GM12878 (cell line): ENCODE measurements around the gene FBRSL1. TPM values are rescaled to one million over a fixed set of nuclear protein-coding genes. Genes with fewer than 3 reads are reported as not detected.

Experiments
- ATAC-seq: fragments of 200-7000 bp; cut with Tn5 transposase; 3 replicates; pipeline ENCODE4 v1.9.1; 2020; ENCODE audit warnings: mild to moderate bottlenecking, moderate library complexity
- BruUV-seq: library from RNA; stranded (reverse); fragments of 400-500 nt; replicated peaks from 2 replicates; lab custom pipeline; 2021; lab: Mats Ljungman, UMichigan
- CTCF ChIA-PET: fragments of 300-600 bp; sonication (Branson Sonifier 250); formaldehyde crosslinking; extraction: SDS; loops from one replicate; lab custom pipeline; 2021; ENCODE audit warnings: inconsistent platforms; lab: Yijun Ruan, JAX
- POLR2A ChIA-PET: fragments of 350-600 bp; formaldehyde crosslinking; extraction: SDS; loops from one replicate; lab custom pipeline; 2021; ENCODE audit warnings: inconsistent platforms; lab: Charles Lee
- RAD21 ChIA-PET: fragments of 300-600 bp; sonication (Branson Sonifier 250); formaldehyde crosslinking; loops from one replicate; lab custom pipeline; 2023; ENCODE audit warnings: antibody characterized with exemption; ENCODE audit not compliant: unreplicated experiment; lab: Charles Lee
- SMC1A ChIA-PET: fragments of 300-600 bp; sonication (Branson Sonifier 250); formaldehyde crosslinking; loops from one replicate; lab custom pipeline; 2023; ENCODE audit not compliant: unreplicated experiment, uncharacterized antibody; lab: Charles Lee
- DNase-seq: peaks from one replicate; pipeline ENCODE4 v3.0.0-alpha.2; 2011; ENCODE audit warnings: low read depth, low spot score
- FAIRE-seq: peaks from 3 replicates; lab custom pipeline; 2011; peaks lifted over from hg19 to GRCh38; lab: Jason Lieb, UNC
- H2AFZ ChIP-seq: 2 replicates; pipeline ENCODE4 v1.6.0; 2011; ENCODE audit warnings: low read depth, low read length, control low read depth; ENCODE audit not compliant: control insufficient read depth
- H3K27ac ChIP-seq: 2 replicates; pipeline ENCODE4 v1.5.1; 2011; ENCODE audit warnings: control low read depth; ENCODE audit not compliant: control insufficient read depth, insufficient read depth
- H3K27me3 ChIP-seq, 2 experiments: replicated peaks in 1 of 2; 2 replicates each; pipeline versions ENCODE4 v1.6.0 to v1.6.1; 2011; ENCODE audit warnings: low read length in 1 of 2; ENCODE audit not compliant: control insufficient read depth in 2 of 2, insufficient read depth in 2 of 2
- H3K36me3 ChIP-seq, 2 experiments: 2 replicates each; pipeline ENCODE4 v1.5.1; 2011; ENCODE audit warnings: low read length in 1 of 2; ENCODE audit not compliant: control insufficient read depth in 2 of 2, insufficient read depth in 2 of 2
- H3K4me1 ChIP-seq: 2 replicates; pipeline ENCODE4 v1.6.1; 2011; ENCODE audit warnings: mild to moderate bottlenecking, low read length, moderate library complexity, mixed read lengths; ENCODE audit not compliant: control insufficient read depth, insufficient read depth
- H3K4me2 ChIP-seq: 2 replicates; pipeline ENCODE4 v1.6.0; 2011; ENCODE audit warnings: control low read depth; ENCODE audit not compliant: control insufficient read depth, insufficient read depth
- H3K4me3 ChIP-seq: fragments of 200-600 bp; sonication (generic); 2 replicates; pipeline ENCODE4 v1.5.1; 2016
- H3K79me2 ChIP-seq: 2 replicates; pipeline ENCODE4 v1.6.0; 2011; ENCODE audit warnings: low read length; ENCODE audit not compliant: control insufficient read depth, insufficient read depth
- H3K9ac ChIP-seq: 2 replicates; pipeline ENCODE4 v1.8.0; 2011; ENCODE audit warnings: low read length, control low read depth, mixed read lengths; ENCODE audit not compliant: control insufficient read depth, insufficient read depth
- H3K9me3 ChIP-seq: replicated peaks from 3 replicates; pipeline ENCODE4 v1.5.1; 2011; ENCODE audit warnings: mild to moderate bottlenecking, low read length; ENCODE audit not compliant: control insufficient read depth, insufficient read depth
- H4K20me1 ChIP-seq: 2 replicates; pipeline ENCODE4 v1.6.0; 2011; ENCODE audit not compliant: control insufficient read depth, insufficient read depth
- BHLHE40 ChIP-seq, 2 experiments: fragments of 450-650 bp in 1 of 2; IDR thresholded peaks; 2 replicates each; pipeline ENCODE4 v1.6.1; 2011 to 2017; ENCODE audit warnings: low read depth in 2 of 2, borderline replicate concordance in 1 of 2, improper control_type of control experiment in 1 of 2, low read length in 1 of 2, mild to moderate bottlenecking in 1 of 2
- CHD4 ChIP-seq: fragments of 200-600 bp; sonication (generic); IDR thresholded peaks from 2 replicates; pipeline ENCODE4 v1.6.1; 2016; ENCODE audit warnings: mild to moderate bottlenecking
- ESRRA ChIP-seq: IDR thresholded peaks from 2 replicates; pipeline ENCODE4 v1.6.1; 2012; ENCODE audit warnings: mild to moderate bottlenecking, low read length, improper control_type of control experiment
- IKZF2 ChIP-seq, 2 experiments: fragments of 450-650 bp; IDR thresholded peaks; 2 replicates each; pipeline ENCODE4 v1.6.1; 2017; ENCODE audit warnings: mild to moderate bottlenecking in 2 of 2, moderate library complexity in 2 of 2
- MXI1 ChIP-seq: fragments of 150-350 bp; IDR thresholded peaks from 2 replicates; pipeline ENCODE4 v1.6.1; 2011; ENCODE audit warnings: low read depth, mild to moderate bottlenecking, inconsistent platforms, low read length, improper control_type of control experiment
- PML ChIP-seq: IDR thresholded peaks from 2 replicates; pipeline ENCODE4 v1.6.1; 2012; ENCODE audit warnings: low read length, inconsistent platforms
- RAD51 ChIP-seq: fragments of 450-650 bp; IDR thresholded peaks from 2 replicates; pipeline ENCODE4 v1.6.1; 2016; ENCODE audit warnings: moderate library complexity, mild to moderate bottlenecking, inconsistent platforms
- SMAD1 ChIP-seq: fragments of 450-650 bp; IDR thresholded peaks from 2 replicates; pipeline ENCODE4 v1.6.1; 2018; ENCODE audit warnings: mild to moderate bottlenecking, low read depth; ENCODE audit not compliant: partially characterized antibody
- SMC3 ChIP-seq: IDR thresholded peaks from 2 replicates; pipeline ENCODE4 v1.6.1; 2011; ENCODE audit warnings: low read length, improper control_type of control experiment, borderline replicate concordance
- SREBF2 ChIP-seq: IDR thresholded peaks from 2 replicates; pipeline ENCODE4 v1.6.1; 2012; ENCODE audit warnings: mild to moderate bottlenecking, low read length
- ZNF384 ChIP-seq: IDR thresholded peaks from 2 replicates; pipeline ENCODE4 v1.6.1; 2012; ENCODE audit warnings: low read depth, mild to moderate bottlenecking, low read length, improper control_type of control experiment, borderline replicate concordance
- ZZZ3 ChIP-seq: IDR thresholded peaks from 2 replicates; pipeline ENCODE4 v1.6.1; 2011; ENCODE audit warnings: low read depth; ENCODE audit not compliant: control insufficient read depth, insufficient read length
- WGBS: methylation state at CpG from one replicate; pipeline ENCODE4 v1.1.6; 2016; ENCODE audit warnings: low lambda C conversion rate; ENCODE audit not compliant: insufficient replicate concordance, insufficient coverage; ENCODE audit errors: missing lambda C conversion rate; 5-methylcytosine and 5-hydroxymethylcytosine counted together
- in situ Hi-C: fragments of 300-500 bp; cut with MboI; formaldehyde crosslinking; loops from 9 replicates; pipeline ENCODE4 v1.14.3; 2018; ENCODE audit warnings: mixed read lengths
- intact Hi-C: fragments of 100-400 bp; cut with micrococcal nuclease; formaldehyde crosslinking; loops from one replicate; pipeline ENCODE4 v1.14.2; 2022; ENCODE audit not compliant: unreplicated experiment
- polyA plus RNA-seq, 11 experiments: library from polyadenylated mRNA; depleted of rRNA in 4 of 11; unstranded in 6 of 11; stranded (reverse) in 5 of 11; fragments of >200 nt; fragmentation: Nextera tagmentation in 4 of 11; fragmentation: Illumina TruSeq in 1 of 11; extraction: Ambion mirVana in 4 of 11; extraction: Trizol in 1 of 11; gene quantifications; 1 replicate in 1 of 11; 2 replicates in 10 of 11; pipeline versions ENCODE4 v1.2.1 to v1.2.3, GENCODE V29; 2011 to 2016; ENCODE audit warnings: inconsistent platforms in 2 of 11, missing spikeins in 2 of 11, low read depth in 1 of 11
- total RNA-seq, 4 experiments: library from RNA; depleted of rRNA in 3 of 4; stranded (reverse); fragments of >200 nt in 3 of 4; fragmentation: Illumina TruSeq in 1 of 4; extraction: Trizol in 1 of 4; gene quantifications; 2 replicates each; pipeline versions ENCODE4 v1.2.1 to v1.2.3, GENCODE V29; 2013 to 2021
- TF ChIP-seq, protein P1 (sequence below): IDR thresholded peaks from 2 replicates; pipeline ENCODE4 v1.6.1; 2012; ENCODE audit warnings: improper control_type of control experiment, low read depth, low read length; ENCODE audit not compliant: insufficient replicate concordance
- TF ChIP-seq, protein P2 (sequence below), 3 experiments: IDR thresholded peaks in 2 of 3; conservative IDR thresholded peaks in 1 of 3; 2 replicates each; pipeline ENCODE4 v1.5.1; 2011; ENCODE audit warnings: low read depth in 3 of 3, low read length in 3 of 3, mild to moderate bottlenecking in 3 of 3, control low read depth in 2 of 3, moderate library complexity in 2 of 3, inconsistent platforms in 1 of 3, mixed read lengths in 1 of 3; ENCODE audit not compliant: control insufficient read depth in 2 of 3, insufficient read depth in 1 of 3; ENCODE audit errors: extremely low read depth in 1 of 3

FBRSL1 gene
- total and polyA plus RNA-seq, 10 of the 15 experiments (the other 5 are each of a cell fraction or from before 2014, with no cell fraction given): 0.19 to 55.1 (median 4.1) TPM

DNA sequence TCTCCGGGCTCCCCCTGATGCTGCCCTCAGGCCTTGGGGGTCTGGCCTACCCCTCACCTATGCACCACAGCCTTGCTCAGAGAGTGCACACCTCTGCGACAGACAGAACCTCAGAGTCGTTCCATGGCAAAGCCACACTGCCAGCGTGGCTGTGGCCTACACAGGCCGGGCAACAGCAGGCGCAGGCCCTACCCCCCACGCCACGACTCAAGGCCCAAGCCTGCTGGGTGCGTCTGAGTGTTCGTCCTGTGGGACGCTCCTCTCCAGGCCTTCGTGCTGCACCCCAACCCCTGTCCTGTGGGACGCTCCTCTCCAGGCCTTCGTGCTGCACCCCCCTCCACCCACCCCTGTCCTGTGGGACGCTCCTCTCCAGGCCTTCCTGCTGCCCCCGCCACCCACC is 66.3 kb downstream of the FBRSL1 start:
- H2AFZ ChIP-seq: no peak overlapping the region
- H3K4me2 ChIP-seq: no peak overlapping the region
- DNase-seq (no peak), ATAC-seq (no peak)
- WGBS: 77% methylated on average over 11 of the region's 16 CpGs
- intact Hi-C loops: no loop called here
- TF ChIP-seq SMAD1 (no peak), BHLHE40 (IDR thresholded peaks at IDR 0.05; ENCODE audit: borderline replicate concordance in 1 of 2, low read depth in 2 of 2, low read length in 1 of 2) (no peak), RAD51 (no peak), IKZF2 (IDR thresholded peaks at IDR 0.05) (no peak), SMC3 (no peak), MXI1 (no peak), PML (no peak), ZZZ3 (no peak), ESRRA (no peak), ZNF384 (no peak), SREBF2 (no peak), CHD4 (no peak)
- TF ChIP-seq, protein P1, sequence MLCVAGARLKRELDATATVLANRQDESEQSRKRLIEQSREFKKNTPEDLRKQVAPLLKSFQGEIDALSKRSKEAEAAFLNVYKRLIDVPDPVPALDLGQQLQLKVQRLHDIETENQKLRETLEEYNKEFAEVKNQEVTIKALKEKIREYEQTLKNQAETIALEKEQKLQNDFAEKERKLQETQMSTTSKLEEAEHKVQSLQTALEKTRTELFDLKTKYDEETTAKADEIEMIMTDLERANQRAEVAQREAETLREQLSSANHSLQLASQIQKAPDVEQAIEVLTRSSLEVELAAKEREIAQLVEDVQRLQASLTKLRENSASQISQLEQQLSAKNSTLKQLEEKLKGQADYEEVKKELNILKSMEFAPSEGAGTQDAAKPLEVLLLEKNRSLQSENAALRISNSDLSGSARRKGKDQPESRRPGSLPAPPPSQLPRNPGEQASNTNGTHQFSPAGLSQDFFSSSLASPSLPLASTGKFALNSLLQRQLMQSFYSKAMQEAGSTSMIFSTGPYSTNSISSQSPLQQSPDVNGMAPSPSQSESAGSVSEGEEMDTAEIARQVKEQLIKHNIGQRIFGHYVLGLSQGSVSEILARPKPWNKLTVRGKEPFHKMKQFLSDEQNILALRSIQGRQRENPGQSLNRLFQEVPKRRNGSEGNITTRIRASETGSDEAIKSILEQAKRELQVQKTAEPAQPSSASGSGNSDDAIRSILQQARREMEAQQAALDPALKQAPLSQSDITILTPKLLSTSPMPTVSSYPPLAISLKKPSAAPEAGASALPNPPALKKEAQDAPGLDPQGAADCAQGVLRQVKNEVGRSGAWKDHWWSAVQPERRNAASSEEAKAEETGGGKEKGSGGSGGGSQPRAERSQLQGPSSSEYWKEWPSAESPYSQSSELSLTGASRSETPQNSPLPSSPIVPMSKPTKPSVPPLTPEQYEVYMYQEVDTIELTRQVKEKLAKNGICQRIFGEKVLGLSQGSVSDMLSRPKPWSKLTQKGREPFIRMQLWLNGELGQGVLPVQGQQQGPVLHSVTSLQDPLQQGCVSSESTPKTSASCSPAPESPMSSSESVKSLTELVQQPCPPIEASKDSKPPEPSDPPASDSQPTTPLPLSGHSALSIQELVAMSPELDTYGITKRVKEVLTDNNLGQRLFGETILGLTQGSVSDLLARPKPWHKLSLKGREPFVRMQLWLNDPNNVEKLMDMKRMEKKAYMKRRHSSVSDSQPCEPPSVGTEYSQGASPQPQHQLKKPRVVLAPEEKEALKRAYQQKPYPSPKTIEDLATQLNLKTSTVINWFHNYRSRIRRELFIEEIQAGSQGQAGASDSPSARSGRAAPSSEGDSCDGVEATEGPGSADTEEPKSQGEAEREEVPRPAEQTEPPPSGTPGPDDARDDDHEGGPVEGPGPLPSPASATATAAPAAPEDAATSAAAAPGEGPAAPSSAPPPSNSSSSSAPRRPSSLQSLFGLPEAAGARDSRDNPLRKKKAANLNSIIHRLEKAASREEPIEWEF: no peak
- TF ChIP-seq, protein P2, sequence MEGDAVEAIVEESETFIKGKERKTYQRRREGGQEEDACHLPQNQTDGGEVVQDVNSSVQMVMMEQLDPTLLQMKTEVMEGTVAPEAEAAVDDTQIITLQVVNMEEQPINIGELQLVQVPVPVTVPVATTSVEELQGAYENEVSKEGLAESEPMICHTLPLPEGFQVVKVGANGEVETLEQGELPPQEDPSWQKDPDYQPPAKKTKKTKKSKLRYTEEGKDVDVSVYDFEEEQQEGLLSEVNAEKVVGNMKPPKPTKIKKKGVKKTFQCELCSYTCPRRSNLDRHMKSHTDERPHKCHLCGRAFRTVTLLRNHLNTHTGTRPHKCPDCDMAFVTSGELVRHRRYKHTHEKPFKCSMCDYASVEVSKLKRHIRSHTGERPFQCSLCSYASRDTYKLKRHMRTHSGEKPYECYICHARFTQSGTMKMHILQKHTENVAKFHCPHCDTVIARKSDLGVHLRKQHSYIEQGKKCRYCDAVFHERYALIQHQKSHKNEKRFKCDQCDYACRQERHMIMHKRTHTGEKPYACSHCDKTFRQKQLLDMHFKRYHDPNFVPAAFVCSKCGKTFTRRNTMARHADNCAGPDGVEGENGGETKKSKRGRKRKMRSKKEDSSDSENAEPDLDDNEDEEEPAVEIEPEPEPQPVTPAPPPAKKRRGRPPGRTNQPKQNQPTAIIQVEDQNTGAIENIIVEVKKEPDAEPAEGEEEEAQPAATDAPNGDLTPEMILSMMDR (IDR thresholded peaks at IDR 0.05 in 2 of 3, conservative IDR thresholded peaks at IDR 0.05 in 1 of 3; ENCODE audit: control insufficient read depth in 2 of 3, extremely low read depth in 1 of 3, insufficient read depth in 1 of 3, low read depth in 3 of 3, low read length in 3 of 3): no peak
- TF ChIP-seq, all 136 proteins: peak for 0
- FAIRE-seq: no peak
- H3K79me2 ChIP-seq: no peaks in the 10 kb centered on the region
- no peaks in the 10 kb centered on the region for H4K20me1 ChIP-seq
- POLR2A ChIA-PET: no interaction called here
- in situ Hi-C loops: loop anchor here (5.0 kb wide), 1 partner anchor 139 kb away; no protein-coding TSS in a partner anchor
- no peak overlapping the region for H3K27ac ChIP-seq
- H3K36me3 ChIP-seq: no peaks in the 10 kb centered on the region
- RAD21 ChIA-PET: no interaction called here
- CTCF ChIA-PET: no interaction called here
- H3K27me3 ChIP-seq: no peaks in the 10 kb centered on the region; a peak in 1 of 4 replicates
- H3K4me3 ChIP-seq: no peak overlapping the region
- SMC1A ChIA-PET: no interaction called here
- H3K4me1 ChIP-seq: peaks cover 6% of the 10 kb centered on the region; the same call in 1 of the 2 replicates
- BruUV-seq: no TSS peak
- H3K9ac ChIP-seq: no peak overlapping the region
- H3K9me3 ChIP-seq: no peaks in the 10 kb centered on the region
